Esophagus muscularis mucosa (tissue), 2 donors: ENCODE results near the gene TSFM.

Experiments
- EP300 ChIP-seq: sonication (generic); formaldehyde crosslinking; IDR thresholded peaks from one replicate; pipeline ENCODE4 v1.6.1; 2017; ENCODE audit warnings: antibody characterized with exemption
- POLR2A ChIP-seq: fragments of 450-650 bp; IDR thresholded peaks from one replicate; pipeline ENCODE4 v1.6.1; 2017; ENCODE audit warnings: antibody characterized with exemption, moderate library complexity, mild to moderate bottlenecking, low read depth

DNA sequence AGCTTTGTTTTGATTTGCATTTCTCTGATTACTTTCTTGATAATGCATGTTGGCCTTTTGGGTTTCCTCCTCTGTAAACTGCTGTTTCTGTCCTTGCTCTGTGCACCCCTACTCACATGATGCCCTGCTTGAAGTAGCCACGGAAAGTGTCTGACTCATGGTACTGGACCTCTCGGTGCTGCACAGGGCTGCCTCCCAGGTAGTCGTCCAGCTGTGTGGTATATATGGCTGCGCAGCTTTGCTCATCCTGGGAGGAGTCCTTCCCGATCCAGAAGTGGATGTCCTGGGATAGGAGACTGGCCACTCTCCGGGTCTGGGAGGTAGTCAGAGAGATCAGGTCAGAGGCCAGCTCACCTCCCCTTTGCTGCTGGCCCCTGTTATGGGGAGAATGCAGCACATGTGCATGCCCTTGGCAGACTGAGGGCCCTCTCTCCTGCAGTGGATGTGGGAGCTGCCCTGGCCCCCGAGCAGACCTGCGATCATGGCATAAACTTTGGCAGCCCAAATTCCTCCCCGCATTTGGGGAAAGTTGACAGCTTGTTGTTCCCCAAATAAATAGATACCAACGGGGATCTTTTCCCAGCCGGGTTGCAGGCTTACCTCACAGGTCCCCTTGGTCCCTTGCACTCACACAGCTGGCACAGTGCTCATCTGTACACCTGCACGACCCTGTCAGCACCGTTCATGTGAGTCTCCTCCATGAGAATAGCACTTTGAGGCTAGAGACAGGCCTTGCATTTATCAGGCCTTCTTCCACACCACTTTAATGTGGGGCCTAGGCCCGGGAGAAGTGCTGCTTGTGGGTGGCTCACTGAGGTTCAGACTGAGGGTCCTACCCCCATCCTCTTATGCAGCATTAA, 30.8 kb downstream of the TSFM start:
- TF ChIP-seq EP300 (no peak), POLR2A (no peak)
